Esophagus squamous epithelium (tissue), 5 donors: ENCODE measurements around the gene TLN1. TPM values are rescaled to one million over a fixed set of nuclear protein-coding genes. Genes with fewer than 3 reads are reported as not detected.

Source experiments
- DNase-seq: peaks from one replicate; lab custom pipeline; 2025; lab: John Stamatoyannopoulos, UW
- H3K27ac ChIP-seq, 4 donors: fragments of 200-600 bp; sonication (generic); one replicate each; pipeline ENCODE4 v1.5.1; 2016 to 2019; ENCODE audit warnings: mild to moderate bottlenecking in 1 of 4
- H3K27me3 ChIP-seq, 4 donors: fragments of 200-600 bp; sonication (generic); 1 replicate in 3 of 4; 2 replicates in 1 of 4; pipeline versions ENCODE4 v1.5.1 to v1.6.0; 2017 to 2021; ENCODE audit warnings: antibody characterized with exemption in 1 of 4
- H3K36me3 ChIP-seq, 3 donors: fragments of 200-600 bp; sonication (generic); one replicate each; pipeline ENCODE4 v1.5.1; 2016 to 2019
- H3K4me1 ChIP-seq, 3 donors: fragments of 200-600 bp; sonication (generic); one replicate each; pipeline ENCODE4 v1.5.1; 2017 to 2019
- H3K4me3 ChIP-seq, 4 donors: fragments of 200-600 bp; sonication (generic); 1 replicate in 3 of 4; 2 replicates in 1 of 4; pipeline ENCODE4 v1.5.1; 2016 to 2019; ENCODE audit warnings: mild to moderate bottlenecking in 2 of 4, moderate library complexity in 1 of 4
- H3K9me3 ChIP-seq, 3 donors: fragments of 200-600 bp; sonication (generic); one replicate each; pipeline ENCODE4 v1.5.1; 2016 to 2019
- POLR2A ChIP-seq, 4 donors: fragments of 450-650 bp; IDR thresholded peaks; one replicate each; pipeline ENCODE4 v1.6.1; 2017; ENCODE audit warnings: antibody characterized with exemption in 4 of 4, mild to moderate bottlenecking in 4 of 4, moderate library complexity in 3 of 4
- WGBS, 2 donors: methylation state at CpG; one replicate each; pipeline ENCODE4 v1.1.5; 2018; 5-methylcytosine and 5-hydroxymethylcytosine counted together
- intact Hi-C: fragments of 100-400 bp; cut with DNase I; formaldehyde crosslinking; loops from one replicate; pipeline ENCODE4 v1.15.0; 2022
- total RNA-seq, 4 donors: library from RNA; depleted of rRNA; stranded (reverse); fragments of >200 nt; gene quantifications; one replicate each; pipeline ENCODE4 v1.1.0, GENCODE V29; 2016
- TF ChIP-seq, protein P1 (sequence below), 6 experiments: fragments of 450-650 bp in 4 of 6; fragments of 200-600 bp in 2 of 6; sonication (generic) in 2 of 6; IDR thresholded peaks; one replicate each; pipeline ENCODE4 v1.5.1; 2016 to 2019; ENCODE audit warnings: antibody characterized with exemption in 6 of 6, mild to moderate bottlenecking in 4 of 6, moderate library complexity in 4 of 6
- donor health status: DM: yes; HTN: yes; CAD: no.

Gene TLN1
- total RNA-seq, 4 donors from 2014 or later = 94.7 to 233 (median 112) TPM

DNA sequence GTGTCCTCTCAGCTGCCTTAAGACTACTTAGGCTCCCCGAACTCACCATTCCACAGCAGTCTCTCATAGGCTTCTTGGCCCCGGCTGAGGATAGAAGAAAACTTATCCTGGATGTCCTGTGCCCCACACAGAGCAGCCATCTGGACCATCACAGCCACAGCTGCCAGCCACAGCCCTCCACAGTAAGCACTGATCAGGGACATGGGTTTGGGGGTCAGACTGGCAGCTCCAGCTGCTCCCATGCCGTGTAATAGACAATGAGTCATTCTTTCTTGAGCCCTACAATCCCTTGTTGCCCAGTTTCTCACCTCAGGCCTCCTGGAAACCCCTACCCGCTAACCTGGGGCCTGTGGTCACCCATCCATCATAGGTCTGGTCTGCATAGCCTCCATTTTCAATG, 6.2 kb upstream of the TLN1 start:
- WGBS, 2 donors = 65 to 68% methylated on average over 4 of the region's 4 CpGs
- H3K4me1 ChIP-seq = peaks cover 9 to 21% (median 9%) of the 10 kb centered on the region in 3 donors
- no peak overlapping the region for H3K27ac ChIP-seq
- H3K27me3 ChIP-seq = no peaks in the 10 kb centered on the region
- intact Hi-C loops = loop anchor here (10.0 kb wide), 1 partner anchor 133 kb away; the partner anchor contains the start of gene TESK1
- H3K36me3 ChIP-seq = peaks cover 27 to 91% (median 68%) of the 10 kb centered on the region in 3 donors
- TF ChIP-seq, protein P1, sequence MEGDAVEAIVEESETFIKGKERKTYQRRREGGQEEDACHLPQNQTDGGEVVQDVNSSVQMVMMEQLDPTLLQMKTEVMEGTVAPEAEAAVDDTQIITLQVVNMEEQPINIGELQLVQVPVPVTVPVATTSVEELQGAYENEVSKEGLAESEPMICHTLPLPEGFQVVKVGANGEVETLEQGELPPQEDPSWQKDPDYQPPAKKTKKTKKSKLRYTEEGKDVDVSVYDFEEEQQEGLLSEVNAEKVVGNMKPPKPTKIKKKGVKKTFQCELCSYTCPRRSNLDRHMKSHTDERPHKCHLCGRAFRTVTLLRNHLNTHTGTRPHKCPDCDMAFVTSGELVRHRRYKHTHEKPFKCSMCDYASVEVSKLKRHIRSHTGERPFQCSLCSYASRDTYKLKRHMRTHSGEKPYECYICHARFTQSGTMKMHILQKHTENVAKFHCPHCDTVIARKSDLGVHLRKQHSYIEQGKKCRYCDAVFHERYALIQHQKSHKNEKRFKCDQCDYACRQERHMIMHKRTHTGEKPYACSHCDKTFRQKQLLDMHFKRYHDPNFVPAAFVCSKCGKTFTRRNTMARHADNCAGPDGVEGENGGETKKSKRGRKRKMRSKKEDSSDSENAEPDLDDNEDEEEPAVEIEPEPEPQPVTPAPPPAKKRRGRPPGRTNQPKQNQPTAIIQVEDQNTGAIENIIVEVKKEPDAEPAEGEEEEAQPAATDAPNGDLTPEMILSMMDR (IDR thresholded peaks at IDR 0.05) = no peak
- no peak for TF ChIP-seq POLR2A (IDR thresholded peaks at IDR 0.05)
- no peaks in the 10 kb centered on the region for H3K9me3 ChIP-seq
- DNase-seq = no peak
- H3K4me3 ChIP-seq = no peak overlapping the region

- DNase-seq = no peak
- Histone ChIP-seq H3K9me3 (no peaks in the 10 kb centered on the region), H3K36me3 (peaks cover 27 to 81% (median 61%) of the 10 kb centered on the region in 3 donors), H3K4me3 (no peak overlapping the region), H3K27me3 (no peaks in the 10 kb centered on the region), H3K27ac (no peak overlapping the region), H3K4me1 (peaks cover 10 to 28% (median 14%) of the 10 kb centered on the region in 3 donors)
- WGBS, 2 donors = 18 to 30% methylated on average over 1 of the region's 7 CpGs
- no peak for TF ChIP-seq POLR2A (IDR thresholded peaks at IDR 0.05)
- TF ChIP-seq, protein P1 (IDR thresholded peaks at IDR 0.05) = no peak
- intact Hi-C loops = loop anchor here (10.0 kb wide), 1 partner anchor 132 kb away; the partner anchor contains the start of gene TESK1
These were observed 5.1 kb upstream of the TLN1 start for GRCh38 chr9:35737143-35737542.

- peaks cover 27 to 71% (median 52%) of the 10 kb centered on the region in 3 donors for H3K36me3 ChIP-seq
- WGBS, 2 donors = 38 to 65% methylated on average over 2 to 4 of the region's 5 CpGs
- H3K4me1 ChIP-seq = peaks cover 10 to 32% (median 14%) of the 10 kb centered on the region in 3 donors
- TF ChIP-seq, protein P1 (IDR thresholded peaks at IDR 0.05) = peak; percentile 47 to 80 (median 73)
- no peak for TF ChIP-seq POLR2A (IDR thresholded peaks at IDR 0.05)
- H3K9me3 ChIP-seq = no peaks in the 10 kb centered on the region
- H3K4me3 ChIP-seq = no peak overlapping the region
- intact Hi-C loops = loop anchor here (10.0 kb wide), 1 partner anchor 131 kb away; the partner anchor contains the start of gene TESK1
- DNase-seq = no peak
- no peaks in the 10 kb centered on the region for H3K27me3 ChIP-seq
- H3K27ac ChIP-seq = peak overlapping the region in 2 of 4 donors; percentile 22 to 59
These were observed 4.2 kb upstream of the TLN1 start for GRCh38 chr9:35736201-35736633.

- no peaks in the 10 kb centered on the region for H3K9me3 ChIP-seq
- intact Hi-C loops = loop anchor here (5.0 to 10.0 kb wide), 2 partner anchors 77 to 129 kb away; partner anchors contain the start of genes CCDC107, RMRP and TESK1
- peaks cover 14 to 53% (median 26%) of the 10 kb centered on the region in 3 donors for H3K4me1 ChIP-seq
- no peak for DNase-seq
- no peak overlapping the region for H3K4me3 ChIP-seq
- H3K27me3 ChIP-seq = no peaks in the 10 kb centered on the region
- TF ChIP-seq POLR2A (IDR thresholded peaks at IDR 0.05) = no peak
- TF ChIP-seq, protein P1 (IDR thresholded peaks at IDR 0.05) = no peak
- 83 to 90% methylated on average over 3 of the region's 3 CpGs for WGBS, 2 donors
- H3K36me3 ChIP-seq = peaks cover 16 to 50% (median 33%) of the 10 kb centered on the region in 3 donors
- H3K27ac ChIP-seq = peak overlapping the region in 2 of 4 donors; percentile 95 to 98
These were observed 2.1 kb upstream of the TLN1 start for GRCh38 chr9:35734096-35734495.

- intact Hi-C loops = loop anchor here (5.0 to 10.0 kb wide), 2 partner anchors 76 to 128 kb away; partner anchors contain the start of genes CCDC107, RMRP and TESK1
- no peak for DNase-seq
- WGBS, 2 donors = 1 to 3% methylated on average over 8 to 13 of the region's 14 CpGs
- Histone ChIP-seq H3K4me1 (peaks cover 14 to 64% (median 35%) of the 10 kb centered on the region in 3 donors), H3K27me3 (no peaks in the 10 kb centered on the region), H3K4me3 (peak overlapping the region; percentile 69 to 91 (median 80)), H3K27ac (peak overlapping the region; percentile 95 to 100 (median 98)), H3K9me3 (no peaks in the 10 kb centered on the region), H3K36me3 (peaks cover 5 to 44% (median 24%) of the 10 kb centered on the region in 3 donors)
- TF ChIP-seq POLR2A (IDR thresholded peaks at IDR 0.05) = no peak
- TF ChIP-seq, protein P1 (IDR thresholded peaks at IDR 0.05) = no peak
These were observed 976 bp upstream of the TLN1 start for GRCh38 chr9:35732800-35733541.
